Chondrocyte (in vitro differentiated cells): ENCODE measurements around the gene SLAMF6. TPM values are rescaled to one million over a fixed set of nuclear protein-coding genes. Genes with fewer than 3 reads are reported as not detected.
"Not testable (repeated sequence)": the region's sequence is repeated elsewhere in the genome, so short reads cannot be mapped to it uniquely, and the experiment has no call there.

Experiments
- DNase-seq: peaks from one replicate; pipeline ENCODE4 v3.0.0; 2021; ENCODE audit warnings: mixed read lengths, low spot score
- H3K27ac Mint-ChIP-seq: one replicate; pipeline ENCODE4 v1.8.0; 2021; ENCODE audit warnings: mild to moderate bottlenecking, moderate library complexity, mixed read lengths; ENCODE audit not compliant: unreplicated experiment
- H3K27me3 Mint-ChIP-seq: 2 replicates; pipeline ENCODE4 v1.8.0; 2021; ENCODE audit warnings: low read depth, mixed read lengths
- H3K36me3 Mint-ChIP-seq: 2 replicates; pipeline ENCODE4 v1.8.0; 2021; ENCODE audit warnings: low read depth, mixed read lengths
- H3K4me1 Mint-ChIP-seq: 2 replicates; pipeline ENCODE4 v1.8.0; 2021; ENCODE audit warnings: low read depth, mild to moderate bottlenecking, mixed read lengths
- H3K4me3 Mint-ChIP-seq: one replicate; pipeline ENCODE4 v1.8.0; 2021; ENCODE audit warnings: mild to moderate bottlenecking, moderate library complexity, mixed read lengths; ENCODE audit not compliant: unreplicated experiment
- H3K9me3 Mint-ChIP-seq: 2 replicates; pipeline ENCODE4 v1.8.0; 2021; ENCODE audit warnings: low read depth, mixed read lengths
- total RNA-seq: library from RNA; stranded (reverse); gene quantifications from 3 replicates; pipeline ENCODE4 v1.2.1, GENCODE V29; 2021
- TF ChIP-seq, protein P1 (sequence below): fragments of 200-600 bp; sonication (generic); IDR thresholded peaks from 2 replicates; pipeline ENCODE4 v1.5.0; 2021; ENCODE audit warnings: antibody characterized with exemption, mild to moderate bottlenecking, moderate library complexity

Gene SLAMF6
- total RNA-seq, 1 donor from 2014 or later, result not detected

DNA sequence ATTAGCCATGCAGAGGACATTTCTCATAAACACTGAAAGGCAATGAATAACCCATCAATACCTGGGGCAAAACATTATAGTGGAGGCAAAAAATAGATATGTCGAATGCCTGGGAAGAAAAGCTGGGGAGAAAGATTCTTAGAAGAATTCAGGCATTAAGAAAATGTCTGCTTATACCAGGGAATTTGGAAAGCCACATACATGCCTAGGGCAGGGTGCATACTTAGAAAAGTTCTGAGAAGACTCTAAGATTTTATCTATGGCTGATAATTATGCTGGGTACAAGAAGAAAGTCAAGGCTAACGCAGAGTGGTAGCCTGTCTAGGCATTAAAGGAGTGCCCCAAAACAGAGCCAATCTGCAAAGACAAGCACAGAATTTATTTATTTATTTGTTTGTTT, 18.4 kb downstream of the SLAMF6 start:
- no peaks in the 10 kb centered on the region for H3K36me3 Mint-ChIP-seq

GRCh38 chr1:160503087-160503486, 20.0 kb downstream of the SLAMF6 start:
- no peak for DNase-seq
- no peaks in the 10 kb centered on the region for H3K4me1 Mint-ChIP-seq

More for the DNA sequence above, 18.4 kb downstream of the SLAMF6 start:
- Mint-ChIP-seq H3K27me3 (peaks cover 5% of the 10 kb centered on the region), H3K4me3 (no peak overlapping the region), H3K9me3 (peaks cover 30% of the 10 kb centered on the region), H3K27ac (no peak overlapping the region), H3K4me1 (no peaks in the 10 kb centered on the region)
- TF ChIP-seq, protein P1, sequence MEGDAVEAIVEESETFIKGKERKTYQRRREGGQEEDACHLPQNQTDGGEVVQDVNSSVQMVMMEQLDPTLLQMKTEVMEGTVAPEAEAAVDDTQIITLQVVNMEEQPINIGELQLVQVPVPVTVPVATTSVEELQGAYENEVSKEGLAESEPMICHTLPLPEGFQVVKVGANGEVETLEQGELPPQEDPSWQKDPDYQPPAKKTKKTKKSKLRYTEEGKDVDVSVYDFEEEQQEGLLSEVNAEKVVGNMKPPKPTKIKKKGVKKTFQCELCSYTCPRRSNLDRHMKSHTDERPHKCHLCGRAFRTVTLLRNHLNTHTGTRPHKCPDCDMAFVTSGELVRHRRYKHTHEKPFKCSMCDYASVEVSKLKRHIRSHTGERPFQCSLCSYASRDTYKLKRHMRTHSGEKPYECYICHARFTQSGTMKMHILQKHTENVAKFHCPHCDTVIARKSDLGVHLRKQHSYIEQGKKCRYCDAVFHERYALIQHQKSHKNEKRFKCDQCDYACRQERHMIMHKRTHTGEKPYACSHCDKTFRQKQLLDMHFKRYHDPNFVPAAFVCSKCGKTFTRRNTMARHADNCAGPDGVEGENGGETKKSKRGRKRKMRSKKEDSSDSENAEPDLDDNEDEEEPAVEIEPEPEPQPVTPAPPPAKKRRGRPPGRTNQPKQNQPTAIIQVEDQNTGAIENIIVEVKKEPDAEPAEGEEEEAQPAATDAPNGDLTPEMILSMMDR, result no peak
- no peak for DNase-seq

GRCh38 chr1:160500321-160500990, 22.6 kb downstream of the SLAMF6 start:
- H3K27me3 Mint-ChIP-seq, result peaks cover 6% of the 10 kb centered on the region

More at GRCh38 chr1:160503087-160503486, 20.0 kb downstream of the SLAMF6 start:
- no peak overlapping the region for H3K4me3 Mint-ChIP-seq
- H3K36me3 Mint-ChIP-seq, result no peaks in the 10 kb centered on the region
- peaks cover 5% of the 10 kb centered on the region for H3K27me3 Mint-ChIP-seq
- H3K9me3 Mint-ChIP-seq, result peaks cover 38% of the 10 kb centered on the region
- no peak overlapping the region for H3K27ac Mint-ChIP-seq
- TF ChIP-seq, protein P1, result no peak

DNA sequence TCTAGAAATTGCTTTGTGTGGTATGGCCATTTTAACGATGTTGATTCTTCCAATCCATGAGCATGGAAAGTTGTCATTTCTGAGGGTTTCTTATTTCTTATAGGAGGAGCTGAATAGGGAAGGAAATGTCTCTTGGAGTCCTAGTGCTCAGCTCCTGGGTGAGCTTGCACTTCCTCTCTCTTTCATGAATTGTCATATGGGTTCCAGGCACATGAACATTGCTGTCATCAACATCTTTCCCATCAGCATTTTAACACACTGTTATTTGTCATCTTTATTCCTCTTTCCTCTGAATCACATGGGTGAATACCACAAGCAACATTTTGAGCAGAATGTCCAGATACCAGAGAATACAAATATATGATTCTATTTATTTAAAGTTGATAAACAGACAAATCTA, 23.4 kb downstream of the SLAMF6 start:
- H3K36me3 Mint-ChIP-seq, result no peaks in the 10 kb centered on the region
- H3K27me3 Mint-ChIP-seq, result peaks cover 8% of the 10 kb centered on the region
- H3K4me1 Mint-ChIP-seq, result no peaks in the 10 kb centered on the region
- peaks cover 13% of the 10 kb centered on the region for H3K9me3 Mint-ChIP-seq
- no peak overlapping the region for H3K4me3 Mint-ChIP-seq
- TF ChIP-seq, protein P1, result no peak
- DNase-seq, result no peak
- no peak overlapping the region for H3K27ac Mint-ChIP-seq

More at GRCh38 chr1:160500321-160500990, 22.6 kb downstream of the SLAMF6 start:
- no peak overlapping the region for H3K4me3 Mint-ChIP-seq
- TF ChIP-seq, protein P1, result no peak
- H3K27ac Mint-ChIP-seq, result no peak overlapping the region
- H3K4me1 Mint-ChIP-seq, result no peaks in the 10 kb centered on the region
- H3K9me3 Mint-ChIP-seq, result peaks cover 15% of the 10 kb centered on the region
- DNase-seq, result no peak
- no peaks in the 10 kb centered on the region for H3K36me3 Mint-ChIP-seq

- not testable (repeated sequence) for H3K36me3 Mint-ChIP-seq
These were observed 24.6 kb downstream of the SLAMF6 start for GRCh38 chr1:160498301-160499065.

More at GRCh38 chr1:160498301-160499065, 24.6 kb downstream of the SLAMF6 start:
- not testable (repeated sequence) for H3K27ac Mint-ChIP-seq, H3K4me3 Mint-ChIP-seq, DNase-seq, H3K27me3 Mint-ChIP-seq, H3K4me1 Mint-ChIP-seq
- peaks cover 16% of the 10 kb centered on the region for H3K9me3 Mint-ChIP-seq
